SK-N-MC (cell line): ENCODE data around the gene CACNA1G.
A peak's percentile ranks its signal among the peaks of the same experiment; 100 is the strongest.

Experiments used
- DNase-seq: peaks from one replicate; pipeline ENCODE4 v3.0.0-alpha.2; 2011; ENCODE audit warnings: low read depth, low spot score
- H3K27ac ChIP-seq: fragments of 200-600 bp; sonication (generic); 2 replicates; pipeline ENCODE4 v1.5.1; 2016; ENCODE audit warnings: mixed run types
- H3K36me3 ChIP-seq: fragments of 200-600 bp; sonication (generic); 2 replicates; pipeline ENCODE4 v1.6.1; 2017; ENCODE audit warnings: antibody characterized with exemption, low read length, mixed read lengths; ENCODE audit not compliant: insufficient read depth
- H3K4me3 ChIP-seq: fragments of 200-600 bp; sonication (generic); 2 replicates; pipeline ENCODE4 v1.5.1; 2016
- H3K9ac ChIP-seq: fragments of 200-600 bp; sonication (generic); 2 replicates; pipeline ENCODE4 v1.8.0; 2017; ENCODE audit warnings: mixed run types, mixed read lengths; ENCODE audit not compliant: insufficient read length
- H3K9me3 ChIP-seq: fragments of 200-600 bp; sonication (generic); 2 replicates; pipeline ENCODE4 v1.6.1; 2017; ENCODE audit warnings: low read depth, mild to moderate bottlenecking, antibody characterized with exemption, low read length, moderate library complexity, mixed read lengths
- EZH2 ChIP-seq: fragments of 200-600 bp; sonication (generic); IDR thresholded peaks from one replicate; pipeline ENCODE4 v1.6.1; 2017; ENCODE audit warnings: antibody characterized with exemption
- FOXP2 ChIP-seq: optimal IDR thresholded peaks from 2 replicates; pipeline ENCODE3; 2011; ENCODE audit warnings: mild to moderate bottlenecking, moderate library complexity; ENCODE audit not compliant: insufficient read depth; ENCODE audit errors: extremely low read length, control extremely low read depth
- POLR2AphosphoS5 ChIP-seq: IDR thresholded peaks from 2 replicates; pipeline ENCODE4 v1.6.1; 2012; ENCODE audit warnings: mild to moderate bottlenecking, low read depth, low read length, borderline replicate concordance

The CACNA1G gene

DNA sequence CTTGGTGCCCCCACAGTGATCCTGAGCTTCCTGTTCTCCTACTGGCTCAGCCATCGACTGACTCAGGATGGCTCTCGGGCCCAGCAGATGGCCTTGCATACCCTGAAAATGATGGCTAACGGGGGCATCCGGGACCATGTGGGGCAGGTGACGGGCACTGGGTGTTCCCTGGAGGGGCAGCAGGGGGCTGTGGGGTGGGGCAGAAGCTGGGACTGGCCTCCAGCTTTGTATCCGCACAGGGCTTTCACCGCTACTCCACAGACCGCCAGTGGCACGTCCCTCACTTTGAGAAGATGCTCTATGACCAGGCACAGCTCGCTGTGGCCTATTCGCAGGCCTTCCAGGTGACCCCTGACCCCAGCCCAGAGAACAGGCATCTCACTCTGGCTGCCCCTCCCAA lies 10.5 kb upstream of the CACNA1G start:
- TF ChIP-seq POLR2AphosphoS5: no peak
- TF ChIP-seq EZH2: no peak
- no peak for TF ChIP-seq FOXP2
- no peak overlapping the region for H3K27ac ChIP-seq
- no peak overlapping the region for H3K4me3 ChIP-seq
- H3K9me3 ChIP-seq: no peaks in the 10 kb centered on the region
- H3K9ac ChIP-seq: no peak overlapping the region
- H3K36me3 ChIP-seq: no peaks in the 10 kb centered on the region
- no peak for DNase-seq

DNA sequence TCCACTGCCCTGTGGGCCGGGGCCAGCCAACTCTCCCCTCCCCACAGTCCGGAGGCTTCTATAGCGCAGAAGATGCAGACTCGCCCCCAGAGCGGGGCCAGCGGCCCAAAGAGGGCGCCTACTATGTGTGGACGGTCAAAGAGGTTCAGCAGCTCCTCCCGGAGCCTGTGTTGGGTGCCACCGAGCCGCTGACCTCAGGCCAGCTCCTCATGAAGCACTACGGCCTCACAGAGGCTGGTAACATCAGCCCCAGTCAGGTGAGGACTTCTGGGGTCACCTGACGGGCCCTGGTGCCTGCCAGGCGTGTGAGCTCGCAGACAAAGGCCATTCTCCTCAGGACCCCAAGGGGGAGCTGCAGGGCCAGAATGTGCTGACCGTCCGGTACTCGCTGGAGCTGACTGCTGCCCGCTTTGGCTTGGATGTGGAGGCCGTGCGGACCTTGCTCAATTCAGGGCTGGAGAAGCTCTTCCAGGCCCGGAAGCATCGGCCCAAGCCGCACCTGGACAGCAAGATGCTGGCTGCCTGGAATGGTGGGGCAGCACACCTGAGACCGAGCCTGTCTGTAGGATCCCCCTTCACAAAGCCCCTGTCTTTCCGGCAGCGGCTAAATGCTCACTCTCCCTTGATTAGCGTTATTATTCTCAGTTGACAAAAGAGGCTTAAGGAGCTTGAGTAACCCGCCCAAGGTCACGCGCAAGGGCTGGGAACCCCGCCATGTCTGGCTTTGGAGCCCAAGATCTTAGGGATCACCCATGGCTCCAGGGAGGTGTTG lies 9.7 kb upstream of the CACNA1G start:
- H3K9me3 ChIP-seq: no peaks in the 10 kb centered on the region
- H3K36me3 ChIP-seq: no peaks in the 10 kb centered on the region
- no peak for TF ChIP-seq FOXP2
- TF ChIP-seq POLR2AphosphoS5: no peak
- no peak for TF ChIP-seq EZH2
- no peak overlapping the region for H3K4me3 ChIP-seq
- no peak overlapping the region for H3K9ac ChIP-seq
- no peak overlapping the region for H3K27ac ChIP-seq
- no peak for DNase-seq

DNA sequence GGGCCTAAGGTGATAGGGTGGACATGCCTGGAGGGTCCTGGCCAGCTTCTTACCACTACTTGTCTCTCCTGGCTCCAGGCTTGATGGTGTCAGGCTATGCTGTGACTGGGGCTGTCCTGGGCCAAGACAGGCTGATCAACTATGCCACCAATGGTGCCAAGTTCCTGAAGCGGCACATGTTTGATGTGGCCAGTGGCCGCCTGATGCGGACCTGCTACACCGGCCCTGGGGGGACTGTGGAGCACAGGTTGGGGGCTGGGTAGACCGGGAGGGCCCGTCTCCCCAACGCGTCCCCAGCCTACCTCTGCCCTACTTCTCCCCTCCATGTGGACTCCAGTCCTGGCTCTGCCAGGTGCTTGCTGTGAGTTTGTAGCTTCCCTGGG lies 9.1 kb upstream of the CACNA1G start:
- no peaks in the 10 kb centered on the region for H3K36me3 ChIP-seq
- no peak overlapping the region for H3K4me3 ChIP-seq
- TF ChIP-seq FOXP2 (no peak), EZH2 (no peak), POLR2AphosphoS5 (no peak)
- DNase-seq: no peak
- H3K9me3 ChIP-seq: no peaks in the 10 kb centered on the region
- no peak overlapping the region for H3K27ac ChIP-seq
- H3K9ac ChIP-seq: no peak overlapping the region

DNA sequence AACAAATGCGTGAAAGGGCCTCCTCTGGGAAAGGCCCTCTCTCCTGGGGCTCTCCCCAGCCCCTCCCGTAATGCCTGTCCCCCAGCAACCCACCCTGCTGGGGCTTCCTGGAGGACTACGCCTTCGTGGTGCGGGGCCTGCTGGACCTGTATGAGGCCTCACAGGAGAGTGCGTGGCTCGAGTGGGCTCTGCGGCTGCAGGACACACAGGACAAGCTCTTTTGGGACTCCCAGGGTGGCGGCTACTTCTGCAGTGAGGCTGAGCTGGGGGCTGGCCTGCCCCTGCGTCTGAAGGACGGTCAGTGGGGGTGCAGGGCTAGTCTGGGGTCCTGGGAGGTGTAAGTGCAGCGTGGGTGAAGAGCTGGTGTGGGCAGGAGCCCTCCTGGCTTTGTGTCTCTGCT lies 8.6 kb upstream of the CACNA1G start:
- no peak for DNase-seq
- Histone ChIP-seq H3K4me3 (no peak overlapping the region), H3K27ac (no peak overlapping the region), H3K36me3 (no peaks in the 10 kb centered on the region), H3K9me3 (no peaks in the 10 kb centered on the region), H3K9ac (no peak overlapping the region)
- no peak for TF ChIP-seq FOXP2
- no peak for TF ChIP-seq EZH2
- TF ChIP-seq POLR2AphosphoS5: no peak

DNA sequence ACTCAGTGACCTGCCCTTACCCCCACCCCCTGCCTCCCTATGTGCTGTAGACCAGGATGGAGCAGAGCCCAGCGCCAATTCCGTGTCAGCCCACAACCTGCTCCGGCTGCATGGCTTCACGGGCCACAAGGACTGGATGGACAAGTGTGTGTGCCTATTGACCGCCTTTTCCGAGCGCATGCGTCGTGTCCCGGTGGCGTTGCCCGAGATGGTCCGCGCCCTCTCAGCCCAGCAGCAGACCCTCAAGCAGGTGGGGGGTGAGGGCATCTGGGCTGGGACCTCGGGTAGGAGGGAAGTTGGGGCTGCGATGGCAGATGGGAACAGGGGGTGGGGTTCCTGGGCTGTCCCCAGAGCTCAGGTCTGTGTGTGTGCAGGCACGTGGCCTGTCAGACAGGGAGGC lies 6.3 kb upstream of the CACNA1G start:
- no peak overlapping the region for H3K27ac ChIP-seq
- no peak for DNase-seq
- H3K9me3 ChIP-seq: no peaks in the 10 kb centered on the region
- no peak for TF ChIP-seq POLR2AphosphoS5
- no peak for TF ChIP-seq EZH2
- no peak for TF ChIP-seq FOXP2
- no peak overlapping the region for H3K4me3 ChIP-seq
- no peak overlapping the region for H3K9ac ChIP-seq
- no peaks in the 10 kb centered on the region for H3K36me3 ChIP-seq

DNA sequence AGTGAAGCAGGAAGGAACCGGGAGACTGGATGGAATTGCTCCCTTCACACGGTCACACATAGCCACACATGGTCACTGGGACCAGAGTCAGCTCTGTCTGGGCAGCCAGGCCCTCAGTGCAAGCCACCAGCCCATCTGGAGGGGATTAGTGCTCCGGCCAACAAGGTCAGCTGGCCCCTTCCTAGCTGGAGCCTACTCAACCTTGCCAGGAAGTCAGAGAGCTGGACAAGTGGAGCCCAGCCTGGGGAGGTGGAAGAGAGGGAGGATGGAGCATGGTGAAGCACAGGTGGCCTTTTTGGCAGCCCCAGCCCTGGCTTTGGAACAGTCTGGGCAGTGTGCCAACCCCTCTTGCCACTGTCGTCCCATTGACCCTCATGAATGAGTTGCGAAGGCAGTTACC lies 3.7 kb upstream of the CACNA1G start:
- no peak overlapping the region for H3K9ac ChIP-seq
- no peak for TF ChIP-seq POLR2AphosphoS5
- TF ChIP-seq FOXP2: no peak
- TF ChIP-seq EZH2: no peak
- no peaks in the 10 kb centered on the region for H3K36me3 ChIP-seq
- no peaks in the 10 kb centered on the region for H3K9me3 ChIP-seq
- no peak overlapping the region for H3K27ac ChIP-seq
- no peak overlapping the region for H3K4me3 ChIP-seq
- DNase-seq: no peak

DNA sequence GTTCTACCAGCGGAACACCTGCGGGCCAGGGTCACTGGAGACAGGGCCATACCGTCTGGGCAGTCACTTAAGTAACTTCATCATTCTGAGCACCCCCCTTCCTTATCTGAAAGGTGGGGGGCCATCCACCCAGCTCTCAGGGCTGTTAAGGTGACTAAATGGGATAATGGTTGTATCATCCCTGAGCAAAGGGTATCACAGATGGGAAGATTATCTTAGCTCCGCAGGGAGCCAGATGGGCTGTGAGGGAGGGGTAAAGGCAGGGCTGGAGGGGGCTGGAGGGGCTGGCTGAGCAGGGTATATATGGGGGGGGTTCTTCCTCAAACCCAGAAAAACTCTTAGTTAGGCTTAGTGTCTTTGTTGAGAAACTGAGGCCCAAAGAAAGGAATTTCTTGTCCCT lies 2.9 kb upstream of the CACNA1G start:
- H3K4me3 ChIP-seq: no peak overlapping the region
- H3K36me3 ChIP-seq: no peaks in the 10 kb centered on the region
- no peak for DNase-seq
- TF ChIP-seq FOXP2: no peak
- no peak for TF ChIP-seq POLR2AphosphoS5
- no peak for TF ChIP-seq EZH2
- H3K9me3 ChIP-seq: no peaks in the 10 kb centered on the region
- no peak overlapping the region for H3K9ac ChIP-seq
- peak overlapping the region; percentile 56 for H3K27ac ChIP-seq

DNA sequence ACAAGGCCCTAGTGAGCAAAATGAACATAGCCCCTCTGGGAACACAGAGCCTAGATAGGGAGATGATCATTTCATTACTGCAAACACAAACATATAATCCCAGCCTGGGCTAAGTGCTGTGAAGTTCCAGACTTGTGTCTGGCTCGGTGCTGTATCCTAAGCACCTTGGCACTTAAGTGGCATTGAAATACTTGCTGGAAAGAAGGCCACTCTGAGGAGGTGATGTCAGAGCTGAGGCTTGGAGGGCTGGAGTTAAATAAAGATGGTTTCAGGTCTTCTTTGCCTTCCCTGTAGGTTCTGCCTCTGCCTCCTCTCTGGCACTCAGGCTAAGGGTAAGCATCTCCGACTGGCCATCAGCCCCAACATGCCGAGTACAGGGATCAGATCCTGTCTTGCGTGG lies 2.4 kb upstream of the CACNA1G start:
- Histone ChIP-seq H3K4me3 (no peak overlapping the region; the same call in 1 of the 2 replicates), H3K27ac (peak overlapping the region; percentile 56), H3K36me3 (no peaks in the 10 kb centered on the region), H3K9ac (no peak overlapping the region), H3K9me3 (no peaks in the 10 kb centered on the region)
- DNase-seq: no peak
- no peak for TF ChIP-seq FOXP2
- no peak for TF ChIP-seq EZH2
- TF ChIP-seq POLR2AphosphoS5: no peak

DNA sequence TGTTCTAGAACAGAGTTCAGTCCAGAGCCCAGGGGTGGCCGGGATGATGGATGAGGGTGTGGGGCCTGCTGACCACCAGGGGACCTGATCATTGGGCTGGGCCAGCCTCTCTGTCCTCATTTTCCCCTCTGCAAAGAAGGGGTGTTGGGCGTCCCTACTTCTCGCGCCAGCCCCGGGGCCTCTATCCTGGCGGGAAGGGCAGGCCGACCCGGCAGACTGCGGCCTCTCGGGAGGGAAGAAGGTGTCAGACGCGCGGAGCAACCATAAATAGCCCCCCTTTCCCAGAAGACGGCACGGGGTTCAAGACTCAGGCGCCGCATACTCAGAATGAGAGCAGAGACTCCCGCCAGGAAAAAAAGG lies 2.0 kb upstream of the CACNA1G start:
- peak overlapping the region; percentile 15 for H3K9ac ChIP-seq
- peak overlapping the region; percentile 90 for H3K4me3 ChIP-seq
- no peak for TF ChIP-seq FOXP2
- no peak for TF ChIP-seq EZH2
- no peak for TF ChIP-seq POLR2AphosphoS5
- peak overlapping the region; percentile 56; the same call in 1 of the 2 replicates for H3K27ac ChIP-seq
- H3K9me3 ChIP-seq: no peaks in the 10 kb centered on the region
- DNase-seq: no peak
- no peaks in the 10 kb centered on the region for H3K36me3 ChIP-seq

DNA sequence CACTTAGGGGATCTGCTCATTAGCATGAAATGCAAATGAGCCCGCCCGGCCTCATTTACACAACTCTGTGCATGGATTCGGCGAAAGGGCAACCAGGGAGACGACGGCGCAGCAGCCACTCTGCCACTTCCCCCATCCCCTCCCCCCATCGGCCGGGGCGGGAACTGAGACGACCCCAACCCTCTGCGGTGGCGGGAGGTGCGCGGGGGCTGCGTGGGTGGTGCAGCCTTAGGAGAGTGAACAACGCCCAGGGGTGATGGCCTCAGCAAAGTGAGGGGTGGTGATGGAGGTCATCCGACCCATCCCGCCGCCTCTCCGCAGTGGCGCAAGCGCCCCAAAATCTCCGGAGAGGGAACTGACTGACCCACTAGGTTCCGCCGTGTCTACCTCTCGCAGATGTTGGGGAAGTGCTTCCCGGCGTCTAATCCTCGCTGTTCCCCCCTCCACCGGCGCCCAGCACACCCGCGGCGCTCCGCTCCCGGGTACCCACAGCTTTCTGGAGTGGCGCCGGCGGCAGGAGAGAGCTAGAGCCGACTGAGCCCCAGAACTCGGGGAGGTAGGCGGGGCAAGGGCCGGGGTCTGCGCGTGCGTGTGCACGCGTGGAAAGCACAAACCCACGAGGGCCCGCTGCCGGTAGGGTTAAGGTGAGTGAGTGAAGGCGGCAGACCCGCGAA lies 1.4 kb upstream of the CACNA1G start:
- TF ChIP-seq FOXP2 (no peak), POLR2AphosphoS5 (no peak), EZH2 (no peak)
- Histone ChIP-seq H3K9me3 (no peaks in the 10 kb centered on the region), H3K36me3 (no peaks in the 10 kb centered on the region), H3K4me3 (peak overlapping the region; percentile 90), H3K27ac (peak overlapping the region; percentile 90; the same call in 1 of the 2 replicates), H3K9ac (peak overlapping the region; percentile 74)
- DNase-seq: no peak
